ENCODE measurements around the gene CXXC1.

The CXXC1 gene

DNA sequence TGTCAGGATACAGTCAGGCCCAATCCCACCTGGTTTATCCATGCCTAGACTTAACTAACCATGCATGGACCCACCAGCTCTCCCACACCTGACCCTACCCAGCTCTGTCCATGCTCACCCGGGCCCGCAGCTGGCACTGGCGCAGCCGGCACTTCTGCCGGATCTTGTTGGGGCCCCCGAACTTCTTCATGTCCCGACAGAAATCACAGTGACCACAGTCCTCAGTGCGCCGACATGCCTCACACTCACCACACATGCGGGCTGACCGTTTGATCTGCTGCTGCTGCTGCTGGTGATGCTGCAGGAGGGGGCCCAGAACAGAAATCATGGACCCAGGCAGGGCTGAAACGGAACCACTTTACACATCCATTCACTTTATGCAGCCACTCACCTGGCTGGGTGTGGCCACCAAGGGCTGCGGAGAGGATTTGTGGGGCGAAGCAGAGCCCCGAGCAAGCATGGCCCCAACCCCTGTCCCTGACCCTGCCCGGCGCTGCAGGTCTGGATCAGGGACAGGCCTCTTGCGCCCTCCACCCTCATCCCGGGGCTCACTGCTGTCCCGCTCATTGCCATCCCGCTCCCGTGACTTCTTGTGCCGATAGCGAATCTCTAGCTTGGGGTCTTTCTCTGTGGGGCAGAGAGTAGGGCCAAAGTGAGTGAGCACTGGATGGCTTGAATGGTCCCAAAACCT, 1.7 kb downstream of the CXXC1 start:
- H3K4me1 Mint-ChIP-seq = peaks cover 56% of the 10 kb centered on the region
- peak overlapping the region; percentile 43 for H3K27ac Mint-ChIP-seq

GRCh38 chr18:50285071-50285470, 2.4 kb downstream of the CXXC1 start:
- CTCF ChIA-PET = no interaction called here
- Mint-ChIP-seq H3K27ac (no peak overlapping the region), H3K4me3 (no peak overlapping the region), H3K4me1 (peaks cover 63% of the 10 kb centered on the region), H3K9me3 (no peaks in the 10 kb centered on the region), H3K27me3 (no peaks in the 10 kb centered on the region), H3K36me3 (peaks cover 60% of the 10 kb centered on the region)
- no peak for DNase-seq

More for the DNA sequence above, 1.7 kb downstream of the CXXC1 start:
- DNase-seq = no peak
- Mint-ChIP-seq H3K27me3 (no peaks in the 10 kb centered on the region), H3K9me3 (no peaks in the 10 kb centered on the region), H3K36me3 (peaks cover 56% of the 10 kb centered on the region), H3K4me3 (peak overlapping the region; percentile 91)
- CTCF ChIA-PET = interaction anchor here (0.8 kb wide), 1 partner anchor 71 kb away, joined by 3 read pairs; no protein-coding TSS in a partner anchor

DNA sequence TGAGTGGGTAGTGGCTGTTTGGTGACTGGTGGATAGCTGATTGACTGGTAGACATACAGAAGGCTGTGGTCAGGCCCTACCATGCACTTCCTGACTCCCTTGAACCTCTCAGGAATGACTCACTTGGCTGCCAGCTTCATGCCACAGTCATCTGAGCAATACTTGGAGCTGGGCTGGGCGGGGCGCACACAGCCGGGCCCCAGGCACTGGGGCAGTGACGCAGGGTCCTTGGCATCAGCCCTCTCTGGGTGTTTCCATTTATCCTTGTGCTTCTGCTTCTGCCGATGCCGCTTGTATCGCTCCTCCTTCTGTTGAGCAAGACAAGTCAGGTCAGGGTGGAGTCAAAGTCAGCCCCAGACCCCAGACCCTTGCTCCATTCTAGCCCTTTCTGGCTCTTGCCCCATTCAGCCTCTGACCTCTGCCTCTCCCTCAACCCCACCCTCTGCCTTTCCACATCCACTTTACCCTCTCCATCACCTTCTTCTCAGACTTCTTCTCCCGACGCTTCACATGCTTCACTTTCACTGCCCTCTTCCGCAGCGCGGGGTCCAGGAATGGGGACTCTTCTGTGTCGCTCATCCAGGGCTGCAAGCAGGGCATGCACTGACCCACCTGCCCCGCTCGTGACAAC, 3.1 kb downstream of the CXXC1 start:
- CTCF ChIA-PET = no interaction called here
- no peaks in the 10 kb centered on the region for H3K27me3 Mint-ChIP-seq
- DNase-seq = no peak
- peaks cover 70% of the 10 kb centered on the region for H3K4me1 Mint-ChIP-seq
- H3K9me3 Mint-ChIP-seq = no peaks in the 10 kb centered on the region
- H3K4me3 Mint-ChIP-seq = peak overlapping the region; percentile 45
- H3K36me3 Mint-ChIP-seq = peaks cover 60% of the 10 kb centered on the region
- H3K27ac Mint-ChIP-seq = no peak overlapping the region

GRCh38 chr18:50283469-50284209, 3.9 kb downstream of the CXXC1 start:
- CTCF ChIA-PET = interaction anchor here (3.8 kb wide), 1 partner anchor 73 kb away, joined by 21 read pairs; no protein-coding TSS in a partner anchor
- Mint-ChIP-seq H3K4me3 (peak overlapping the region; percentile 45), H3K9me3 (no peaks in the 10 kb centered on the region)

DNA sequence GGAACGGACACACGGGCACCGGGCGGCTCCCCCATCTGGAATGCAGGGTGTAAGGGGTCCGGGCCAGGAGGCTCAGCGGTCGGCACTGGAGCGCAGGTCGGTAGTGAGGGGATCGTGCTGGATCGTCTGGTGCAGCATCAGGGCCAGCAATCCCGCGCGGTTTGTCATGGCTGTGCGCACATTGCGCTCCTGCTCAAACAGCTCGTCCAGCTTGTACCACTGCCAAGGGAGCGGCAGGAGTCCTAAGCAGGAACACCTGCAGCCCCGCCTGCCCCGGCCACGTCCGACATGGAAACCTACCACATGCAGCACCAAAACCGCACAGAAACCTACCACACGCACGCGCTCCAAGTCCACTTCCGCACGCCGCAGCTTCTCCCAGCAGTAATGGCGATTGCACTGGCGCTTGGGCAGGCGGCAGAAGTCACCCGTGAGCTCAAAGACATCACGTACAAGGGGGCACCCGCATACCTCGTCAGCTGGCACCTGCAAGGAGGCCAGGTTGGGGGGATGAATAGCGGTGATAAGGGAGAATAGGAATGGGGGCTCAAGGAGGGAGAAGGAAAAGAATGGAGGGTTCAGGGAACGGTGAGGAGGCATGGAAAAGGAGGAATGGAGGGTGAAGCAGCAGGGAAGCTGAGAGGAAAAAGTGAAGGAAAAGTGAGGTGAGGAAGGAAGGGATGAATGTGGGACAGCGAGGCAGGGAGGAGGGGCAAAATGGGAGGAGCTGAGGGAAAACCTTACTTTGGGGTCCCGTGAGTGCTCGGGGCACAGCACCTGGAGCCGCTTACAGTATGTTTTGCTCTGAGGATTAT, 4.8 kb downstream of the CXXC1 start:
- H3K36me3 Mint-ChIP-seq = peaks cover 69% of the 10 kb centered on the region
- no peak for DNase-seq
- H3K9me3 Mint-ChIP-seq = no peaks in the 10 kb centered on the region
- no peaks in the 10 kb centered on the region for H3K27me3 Mint-ChIP-seq
- CTCF ChIA-PET = interaction anchor here (2.0 to 3.8 kb wide), 3 partner anchors 12 to 74 kb away, joined by 9 to 21 read pairs (median 15); partner anchors contain the start of gene CFAP53
- H3K4me3 Mint-ChIP-seq = peak overlapping the region; percentile 98
- H3K27ac Mint-ChIP-seq = peak overlapping the region; percentile 94
- peaks cover 74% of the 10 kb centered on the region for H3K4me1 Mint-ChIP-seq

More at GRCh38 chr18:50283469-50284209, 3.9 kb downstream of the CXXC1 start:
- H3K27ac Mint-ChIP-seq = peak overlapping the region; percentile 66
- H3K36me3 Mint-ChIP-seq = peaks cover 66% of the 10 kb centered on the region
- no peak for DNase-seq
- no peaks in the 10 kb centered on the region for H3K27me3 Mint-ChIP-seq
- peaks cover 70% of the 10 kb centered on the region for H3K4me1 Mint-ChIP-seq

DNA sequence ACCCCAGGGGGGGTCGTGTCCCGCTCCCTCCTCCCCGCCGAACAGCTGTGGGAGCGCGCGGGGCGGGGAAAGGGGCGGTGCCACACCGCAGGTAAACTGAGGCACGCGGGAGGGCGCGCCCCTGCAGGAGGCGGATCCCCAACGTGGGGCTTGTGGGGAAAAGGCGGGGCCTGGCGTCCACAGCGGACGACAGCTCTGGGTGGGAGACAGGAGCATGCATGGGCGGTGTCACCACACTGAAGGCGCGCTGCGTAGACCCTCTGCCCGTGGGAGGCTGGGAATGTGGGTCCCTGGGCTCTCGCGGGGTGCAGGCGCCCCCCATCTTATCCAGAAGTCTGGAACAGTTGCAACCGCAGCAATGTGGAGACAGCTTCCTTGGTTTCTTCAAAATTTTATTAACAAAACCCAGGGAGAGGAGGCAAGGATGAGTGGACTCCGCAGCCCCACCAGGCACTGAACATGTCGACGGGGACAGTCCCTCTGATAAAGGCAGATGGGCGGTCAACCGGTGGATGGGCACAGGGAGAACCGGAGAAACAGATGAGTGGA, 5.4 kb downstream of the CXXC1 start:
- no peak for DNase-seq
- Mint-ChIP-seq H3K27me3 (no peaks in the 10 kb centered on the region), H3K4me1 (peaks cover 70% of the 10 kb centered on the region), H3K27ac (peak overlapping the region; percentile 94), H3K36me3 (peaks cover 64% of the 10 kb centered on the region), H3K9me3 (no peaks in the 10 kb centered on the region), H3K4me3 (peak overlapping the region; percentile 98)
- CTCF ChIA-PET = interaction anchor here (2.0 to 3.8 kb wide), 3 partner anchors 11 to 75 kb away, joined by 9 to 21 read pairs (median 15); partner anchors contain the start of gene CFAP53

GRCh38 chr18:50281295-50281971, 6.1 kb downstream of the CXXC1 start, which contains the start of gene MBD1:
TSS of gene MBD1 (minus strand) at chr18:50281523. CDS start at chr18:50279992, 1,531 bp downstream.
- Mint-ChIP-seq H3K4me3 (peak within 1 kb of the TSS; percentile 98), H3K27ac (peak within 1 kb of the TSS; percentile 94), H3K27me3 (no peaks in the 10 kb centered on the region), H3K9me3 (no peaks in the 10 kb centered on the region), H3K36me3 (peaks cover 65% of the 10 kb centered on the region), H3K4me1 (peaks cover 64% of the 10 kb centered on the region)
- CTCF ChIA-PET = interaction anchor here (2.0 to 3.8 kb wide), 3 partner anchors 11 to 76 kb away, joined by 9 to 21 read pairs (median 15); partner anchors contain the start of gene CFAP53
- peak; percentile 98 for DNase-seq

- H3K4me3 Mint-ChIP-seq = peak overlapping the region; percentile 98
- peak overlapping the region; percentile 94 for H3K27ac Mint-ChIP-seq
- CTCF ChIA-PET = interaction anchor here (2.0 to 3.8 kb wide), 3 partner anchors 10 to 76 kb away, joined by 9 to 21 read pairs (median 15); partner anchors contain the start of gene CFAP53
- no peaks in the 10 kb centered on the region for H3K9me3 Mint-ChIP-seq
- no peak for DNase-seq
- H3K27me3 Mint-ChIP-seq = no peaks in the 10 kb centered on the region
- H3K4me1 Mint-ChIP-seq = peaks cover 59% of the 10 kb centered on the region
- H3K36me3 Mint-ChIP-seq = peaks cover 66% of the 10 kb centered on the region
Measured at GRCh38 chr18:50280707-50281294, 6.7 kb downstream of the CXXC1 start.

DNA sequence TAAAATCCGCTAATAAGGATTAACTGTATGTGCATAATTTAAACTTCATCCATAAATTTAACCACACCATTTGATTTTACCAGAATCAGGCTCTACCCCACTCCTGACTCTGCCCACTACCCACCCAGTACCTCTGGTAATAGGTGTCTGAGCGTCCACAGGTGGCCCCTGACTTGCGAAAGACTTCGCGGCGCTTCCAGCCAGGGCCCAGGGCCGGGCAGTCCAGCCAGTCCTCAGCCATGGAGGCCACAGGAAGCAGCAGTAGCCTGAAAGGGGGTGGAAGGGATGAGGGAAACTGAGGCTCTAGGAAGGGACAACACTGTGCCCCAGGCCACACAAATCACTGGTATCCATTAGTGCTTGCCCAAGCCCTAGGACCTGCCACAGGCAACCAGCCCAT, 7.7 kb downstream of the CXXC1 start:
- no peak overlapping the region for H3K27ac Mint-ChIP-seq
- H3K27me3 Mint-ChIP-seq = no peaks in the 10 kb centered on the region
- CTCF ChIA-PET = interaction anchor here (1.1 kb wide), 1 partner anchor 11 kb away, joined by 9 read pairs; no protein-coding TSS in a partner anchor
- H3K36me3 Mint-ChIP-seq = peaks cover 67% of the 10 kb centered on the region
- H3K4me3 Mint-ChIP-seq = peak overlapping the region; percentile 98
- H3K4me1 Mint-ChIP-seq = peaks cover 56% of the 10 kb centered on the region
- no peaks in the 10 kb centered on the region for H3K9me3 Mint-ChIP-seq
- no peak for DNase-seq

- no peak overlapping the region for H3K4me3 Mint-ChIP-seq
- no peaks in the 10 kb centered on the region for H3K27me3 Mint-ChIP-seq
- no peaks in the 10 kb centered on the region for H3K9me3 Mint-ChIP-seq
- H3K36me3 Mint-ChIP-seq = peaks cover 60% of the 10 kb centered on the region
- peaks cover 43% of the 10 kb centered on the region for H3K4me1 Mint-ChIP-seq
- no peak for DNase-seq
- CTCF ChIA-PET = interaction anchor here (1.0 to 1.2 kb wide), 2 partner anchors 38 to 79 kb away, joined by 3 read pairs; no protein-coding TSS in a partner anchor
- no peak overlapping the region for H3K27ac Mint-ChIP-seq
Measured at GRCh38 chr18:50277942-50278341, 9.6 kb downstream of the CXXC1 start.

- Mint-ChIP-seq H3K27me3 (no peaks in the 10 kb centered on the region), H3K36me3 (peaks cover 63% of the 10 kb centered on the region), H3K4me1 (peaks cover 31% of the 10 kb centered on the region), H3K27ac (no peak overlapping the region), H3K9me3 (no peaks in the 10 kb centered on the region), H3K4me3 (no peak overlapping the region)
- CTCF ChIA-PET = no interaction called here
- DNase-seq = no peak
Measured at GRCh38 chr18:50276452-50276851, 11.0 kb downstream of the CXXC1 start.

- H3K27ac Mint-ChIP-seq = no peak overlapping the region
- H3K4me1 Mint-ChIP-seq = peaks cover 23% of the 10 kb centered on the region
- H3K36me3 Mint-ChIP-seq = peaks cover 60% of the 10 kb centered on the region
- no peak overlapping the region for H3K4me3 Mint-ChIP-seq
- CTCF ChIA-PET = interaction anchor here (1.7 kb wide), 1 partner anchor 82 kb away, joined by 7 read pairs; no protein-coding TSS in a partner anchor
- no peaks in the 10 kb centered on the region for H3K27me3 Mint-ChIP-seq
- DNase-seq = no peak
- no peaks in the 10 kb centered on the region for H3K9me3 Mint-ChIP-seq
Measured at GRCh38 chr18:50275503-50276036, 11.9 kb downstream of the CXXC1 start.

All from activated naive CD4-positive, alpha-beta T cell treated with anti-CD3 and anti-CD28 coated beads, Interleukin-2, amount 10 ng/mL, durations not matched to agents 7 days and 5 days (primary cell).